ENCODE data around the gene LAMA2.

The LAMA2 gene

DNA sequence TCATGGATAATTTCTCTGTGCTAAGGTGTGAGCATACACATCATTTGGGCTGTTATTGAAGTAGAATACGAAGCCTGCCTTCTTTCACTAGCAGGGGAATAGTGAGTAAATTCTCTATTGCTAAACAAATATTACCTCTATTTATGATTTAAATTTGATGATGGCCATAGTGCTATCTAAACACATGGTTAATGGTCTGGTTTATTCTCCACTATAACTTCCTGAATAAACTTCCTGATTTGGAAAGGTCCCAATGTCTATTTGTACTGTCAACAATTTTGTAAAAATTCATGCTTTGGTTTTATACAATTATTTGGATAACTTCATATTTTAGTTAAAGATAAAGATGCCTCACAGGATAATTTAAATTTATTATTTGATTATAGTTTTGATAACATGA, 426.2 kb downstream of the LAMA2 start:
- TF ChIP-seq POLR2A (IDR thresholded peaks at IDR 0.05; ENCODE audit: low read length) (no peak), GATA1 (IDR thresholded peaks at IDR 0.05; ENCODE audit: low read depth, low read length) (no peak)
- no peak for DNase-seq

DNA sequence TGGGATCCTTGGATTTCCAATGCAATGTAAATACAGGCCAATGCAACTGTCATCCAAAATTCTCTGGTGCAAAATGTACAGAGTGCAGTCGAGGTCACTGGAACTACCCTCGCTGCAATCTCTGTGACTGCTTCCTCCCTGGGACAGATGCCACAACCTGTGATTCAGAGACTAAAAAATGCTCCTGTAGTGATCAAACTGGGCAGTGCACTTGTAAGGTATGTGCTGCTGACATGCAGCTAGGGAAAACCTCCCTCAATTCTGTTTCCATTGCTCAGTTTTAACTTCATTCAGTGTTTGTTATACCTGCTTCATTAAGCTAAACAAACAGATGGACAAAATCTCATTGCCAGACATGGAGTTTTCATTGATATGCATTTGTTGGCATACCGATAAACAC, 429.9 kb downstream of the LAMA2 start:
- TF ChIP-seq GATA1 (IDR thresholded peaks at IDR 0.05; ENCODE audit: low read depth, low read length), result no peak
- DNase-seq, result no peak

DNA sequence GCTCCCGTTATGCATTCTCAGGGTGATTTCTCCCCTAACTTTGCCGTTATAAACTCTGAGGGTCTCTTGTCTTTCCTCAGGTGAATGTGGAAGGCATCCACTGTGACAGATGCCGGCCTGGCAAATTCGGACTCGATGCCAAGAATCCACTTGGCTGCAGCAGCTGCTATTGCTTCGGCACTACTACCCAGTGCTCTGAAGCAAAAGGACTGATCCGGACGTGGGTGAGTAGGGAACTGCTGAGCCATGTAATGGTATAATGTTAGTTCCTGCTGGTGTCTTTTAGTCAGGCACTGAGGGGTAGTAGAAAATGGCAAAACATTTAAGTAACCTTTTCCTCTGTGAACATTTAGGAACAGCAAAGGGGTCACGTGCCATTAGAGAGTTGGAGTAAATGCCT, 431.6 kb downstream of the LAMA2 start:
- TF ChIP-seq GATA1 (IDR thresholded peaks at IDR 0.05; ENCODE audit: low read depth, low read length) (no peak), POLR2A (IDR thresholded peaks at IDR 0.05; ENCODE audit: low read length) (no peak)
- no peak for DNase-seq

DNA sequence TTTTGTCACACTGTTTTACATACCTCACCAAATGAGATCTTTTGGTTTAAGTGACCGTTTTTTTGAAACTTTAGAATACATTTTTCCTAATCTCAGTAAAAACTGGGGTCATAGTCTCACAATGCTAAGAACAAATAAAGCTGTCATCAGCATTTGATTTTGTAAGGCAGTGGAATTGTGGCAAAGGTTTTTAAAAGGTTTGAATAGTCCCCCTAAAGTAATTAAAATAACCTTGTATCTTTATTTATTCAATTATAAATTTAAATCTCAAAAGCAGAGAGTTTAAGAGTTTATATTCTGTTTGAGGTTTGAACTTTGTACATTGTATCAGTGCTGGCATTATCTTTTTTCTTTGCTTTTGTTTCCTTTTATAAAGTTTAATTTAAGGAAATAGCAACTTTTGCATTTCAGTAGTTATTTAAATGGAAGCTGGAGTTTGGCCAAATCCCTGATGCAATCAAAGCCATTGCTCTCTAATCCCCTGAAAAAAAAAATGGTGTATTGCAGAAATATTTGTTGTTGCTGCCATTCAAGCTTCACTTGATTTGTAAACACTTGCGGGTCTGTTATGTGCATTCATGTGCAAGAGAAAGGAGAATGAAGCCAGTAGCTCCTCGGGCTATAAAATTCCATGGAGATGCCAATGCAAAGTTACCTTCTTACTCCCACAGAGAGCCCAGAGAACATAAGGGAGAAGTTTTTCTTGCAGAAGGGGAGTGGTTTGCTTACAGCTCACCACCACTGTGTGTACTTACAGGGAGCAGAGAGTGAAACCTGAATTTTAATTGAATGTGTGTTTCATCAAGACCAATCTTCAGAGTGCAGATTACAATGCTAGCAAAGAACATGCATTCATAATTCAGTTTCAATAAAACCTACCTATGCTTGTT, 435.2 kb downstream of the LAMA2 start:
- TF ChIP-seq GATA1 (IDR thresholded peaks at IDR 0.05; ENCODE audit: low read depth, low read length), result no peak
- TF ChIP-seq POLR2A (IDR thresholded peaks at IDR 0.05; ENCODE audit: low read length), result no peak
- no peak for DNase-seq

DNA sequence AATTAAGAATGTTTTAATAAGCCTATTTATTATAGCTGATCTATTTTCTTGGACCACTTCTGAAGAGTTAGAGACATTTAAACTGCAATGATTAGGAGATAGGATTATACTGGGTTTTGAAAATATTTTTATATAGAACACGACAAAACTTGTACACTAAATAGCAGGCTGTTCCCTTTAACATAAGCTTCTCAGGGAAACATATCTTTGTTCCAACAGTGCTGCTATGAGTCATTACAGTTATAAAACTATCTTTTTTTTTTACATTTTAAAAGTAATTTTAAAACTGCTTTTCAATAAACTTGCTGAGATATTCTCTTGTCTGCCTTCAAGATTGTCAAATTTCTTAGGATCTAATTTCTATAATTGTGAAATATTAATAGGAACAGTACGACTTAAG, 438.0 kb downstream of the LAMA2 start:
- DNase-seq, result no peak
- no peak for TF ChIP-seq GATA1 (IDR thresholded peaks at IDR 0.05; ENCODE audit: low read depth, low read length)
- no peak for TF ChIP-seq POLR2A (IDR thresholded peaks at IDR 0.05; ENCODE audit: low read length)

DNA sequence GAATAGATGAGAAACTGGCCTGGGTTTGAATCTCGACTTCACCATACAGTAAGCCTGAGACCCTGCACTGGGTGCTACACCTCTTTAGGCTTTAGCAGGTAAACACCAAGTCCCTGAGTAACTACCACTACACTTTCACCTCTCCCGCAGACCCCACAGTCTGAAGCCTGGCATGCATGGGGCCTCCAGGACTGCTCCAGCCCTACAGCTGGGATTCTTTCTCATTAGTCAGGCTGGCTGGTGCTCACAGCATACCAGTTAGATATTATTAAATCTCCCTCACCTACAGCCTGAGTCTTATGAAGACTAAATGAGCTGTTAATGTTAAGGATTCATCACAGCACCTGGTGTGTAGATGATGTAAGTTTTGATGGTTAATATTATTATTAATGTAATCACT, 438.4 kb downstream of the LAMA2 start:
- DNase-seq, result no peak
- TF ChIP-seq POLR2A (IDR thresholded peaks at IDR 0.05; ENCODE audit: low read length) (no peak), GATA1 (IDR thresholded peaks at IDR 0.05; ENCODE audit: low read depth, low read length) (no peak)

DNA sequence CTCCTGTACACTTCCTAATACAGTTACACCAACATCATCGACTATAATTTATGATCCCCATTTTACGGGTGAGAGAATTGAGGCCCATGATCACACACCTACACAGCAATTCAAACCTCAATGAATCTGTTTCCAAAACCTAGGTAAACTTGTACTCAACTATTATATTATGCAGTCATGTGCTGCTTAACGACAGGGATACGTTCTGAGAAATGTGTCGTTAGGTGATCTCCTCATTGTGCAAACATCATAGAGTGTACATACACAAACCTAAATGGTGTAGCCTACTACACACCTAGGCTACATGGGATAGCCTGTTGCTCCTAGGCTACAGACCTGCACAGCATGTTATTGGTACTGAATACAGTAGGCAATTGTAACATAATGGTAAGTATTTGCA, 441.4 kb downstream of the LAMA2 start:
- no peak for DNase-seq
- TF ChIP-seq GATA1 (IDR thresholded peaks at IDR 0.05; ENCODE audit: low read depth, low read length) (no peak), POLR2A (IDR thresholded peaks at IDR 0.05; ENCODE audit: low read length) (no peak)

DNA sequence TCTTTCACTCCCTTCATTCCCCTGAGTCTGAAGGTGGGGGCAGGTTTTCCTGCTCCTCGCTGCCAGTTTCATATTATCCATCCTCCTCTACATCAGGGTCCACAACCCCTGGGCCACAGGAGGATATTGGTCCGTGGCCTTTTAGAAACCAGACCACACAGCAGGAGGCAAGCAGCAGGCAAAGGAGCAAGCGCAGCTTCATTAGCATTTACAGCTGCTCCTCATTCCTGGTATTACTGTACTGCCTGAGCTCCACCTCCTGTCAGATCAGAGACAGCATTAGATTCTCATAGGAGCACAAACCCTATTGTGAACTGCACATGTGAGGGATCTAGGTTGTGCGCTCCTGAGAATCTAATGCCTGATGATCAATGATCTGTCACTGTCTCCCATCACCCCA, 446.7 kb downstream of the LAMA2 start:
- no peak for DNase-seq
- no peak for TF ChIP-seq POLR2A (IDR thresholded peaks at IDR 0.05; ENCODE audit: low read length)
- no peak for TF ChIP-seq GATA1 (IDR thresholded peaks at IDR 0.05; ENCODE audit: low read depth, low read length)

DNA sequence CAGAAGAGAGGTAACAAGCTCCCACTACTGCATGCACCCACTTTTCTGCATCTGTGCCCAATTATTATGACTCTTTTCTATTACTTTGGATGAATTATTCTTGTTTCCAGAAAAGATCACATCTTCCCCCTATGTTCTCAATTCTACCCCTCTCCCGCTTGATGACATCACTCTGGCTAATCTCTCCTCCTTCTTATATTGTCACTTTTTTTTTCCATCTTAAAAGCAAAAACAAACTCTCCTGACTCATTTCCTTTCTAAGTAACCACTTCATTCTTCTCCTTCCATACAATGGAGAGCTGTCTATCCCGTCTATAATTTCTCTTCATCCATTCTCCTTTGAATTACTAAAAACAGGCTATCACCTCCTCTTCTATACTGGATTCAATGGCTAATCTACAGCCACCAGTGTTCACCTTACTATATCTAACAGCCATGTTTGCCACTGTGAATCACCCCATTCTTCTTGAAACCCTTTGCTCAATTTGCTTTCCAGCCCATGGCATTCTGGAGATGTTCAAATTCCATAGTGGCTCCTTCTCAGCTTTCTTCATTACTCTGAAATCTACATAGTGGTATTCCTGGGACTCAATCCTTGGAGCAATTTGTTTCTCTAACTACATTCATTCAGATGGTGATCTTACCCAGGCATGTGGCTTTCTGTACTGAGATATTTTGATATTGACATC, 448.7 kb downstream of the LAMA2 start:
- DNase-seq, result no peak
- no peak for TF ChIP-seq GATA1 (IDR thresholded peaks at IDR 0.05; ENCODE audit: low read depth, low read length)

DNA sequence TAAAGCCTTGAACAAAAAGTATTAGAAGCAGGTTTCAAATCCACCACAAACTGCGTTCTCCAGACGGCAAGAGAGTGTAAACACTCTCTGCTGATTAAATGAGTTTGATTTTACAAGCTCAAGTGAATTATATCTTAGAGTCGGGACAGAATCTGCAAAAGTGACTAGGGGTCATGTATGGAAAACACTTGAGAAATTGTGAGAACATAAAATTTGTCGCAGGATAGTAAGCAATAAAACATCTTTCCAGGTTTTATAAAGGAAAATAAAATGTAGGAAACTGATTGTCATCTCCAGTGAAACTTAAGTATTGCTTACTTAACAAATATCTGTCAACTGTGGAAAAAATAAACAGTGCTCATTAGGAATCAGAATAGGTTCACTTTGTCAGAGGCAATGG, 452.9 kb downstream of the LAMA2 start:
- DNase-seq, result no peak
- TF ChIP-seq GATA1 (IDR thresholded peaks at IDR 0.05; ENCODE audit: low read depth, low read length) (no peak), POLR2A (IDR thresholded peaks at IDR 0.05; ENCODE audit: low read length) (no peak)

DNA sequence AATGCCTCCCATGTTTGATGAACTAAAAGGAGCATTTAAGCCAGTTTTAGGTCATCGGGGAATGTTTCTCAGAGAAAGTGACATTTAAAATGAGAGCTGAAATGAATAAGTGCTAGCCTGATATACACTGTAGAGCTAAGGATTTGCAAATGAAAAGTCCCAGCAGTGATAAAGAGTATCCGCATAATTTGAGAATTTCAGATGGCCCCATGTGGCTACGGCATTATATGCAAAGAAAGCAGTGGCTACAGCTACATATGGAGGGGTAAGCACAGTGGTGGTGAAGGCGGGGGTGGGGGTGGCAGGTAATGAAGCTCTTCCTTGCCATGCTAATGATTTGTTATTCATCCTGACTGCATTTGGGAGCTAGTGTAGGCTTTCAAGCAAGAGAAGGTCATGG, 455.7 kb downstream of the LAMA2 start:
- TF ChIP-seq POLR2A (IDR thresholded peaks at IDR 0.05; ENCODE audit: low read length), result no peak
- no peak for TF ChIP-seq GATA1 (IDR thresholded peaks at IDR 0.05; ENCODE audit: low read depth, low read length)
- DNase-seq, result no peak

DNA sequence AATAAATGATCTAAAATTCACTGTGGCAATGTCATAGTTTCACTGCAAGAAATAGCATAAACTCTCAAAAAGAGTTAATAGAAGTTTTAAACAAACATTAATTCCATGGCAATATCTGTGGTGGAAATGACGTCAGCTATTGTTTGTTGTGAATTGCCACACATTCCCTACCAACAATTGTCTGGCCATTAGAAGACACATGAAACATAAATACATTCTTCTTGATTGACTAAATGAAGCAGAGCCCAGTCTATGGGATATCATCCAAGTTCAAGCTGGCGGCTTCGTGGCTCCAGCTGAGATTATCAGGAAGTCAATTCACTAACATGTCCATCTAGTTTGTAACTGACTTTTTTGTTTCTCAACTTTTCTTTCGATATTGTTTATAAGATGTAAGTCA, 458.0 kb downstream of the LAMA2 start:
- DNase-seq, result no peak
- no peak for TF ChIP-seq POLR2A (IDR thresholded peaks at IDR 0.05; ENCODE audit: low read length)
- TF ChIP-seq GATA1 (IDR thresholded peaks at IDR 0.05; ENCODE audit: low read depth, low read length), result no peak

DNA sequence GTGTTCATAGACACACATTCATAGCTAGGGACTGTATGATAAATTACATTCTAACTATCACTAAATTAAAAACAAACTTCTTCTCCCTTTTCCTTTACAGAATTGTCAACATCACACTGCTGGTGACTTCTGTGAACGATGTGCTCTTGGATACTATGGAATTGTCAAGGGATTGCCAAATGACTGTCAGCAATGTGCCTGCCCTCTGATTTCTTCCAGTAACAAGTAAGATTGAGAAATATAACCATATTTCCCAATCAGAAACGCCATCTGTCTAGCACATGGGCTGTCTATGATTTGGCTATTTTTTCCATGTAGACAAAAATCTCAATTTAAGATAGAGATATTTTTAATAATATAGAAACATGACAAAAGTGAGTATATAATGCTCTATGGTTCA, 459.3 kb downstream of the LAMA2 start:
- TF ChIP-seq GATA1 (IDR thresholded peaks at IDR 0.05; ENCODE audit: low read depth, low read length) (no peak), POLR2A (IDR thresholded peaks at IDR 0.05; ENCODE audit: low read length) (no peak)
- DNase-seq, result no peak

DNA sequence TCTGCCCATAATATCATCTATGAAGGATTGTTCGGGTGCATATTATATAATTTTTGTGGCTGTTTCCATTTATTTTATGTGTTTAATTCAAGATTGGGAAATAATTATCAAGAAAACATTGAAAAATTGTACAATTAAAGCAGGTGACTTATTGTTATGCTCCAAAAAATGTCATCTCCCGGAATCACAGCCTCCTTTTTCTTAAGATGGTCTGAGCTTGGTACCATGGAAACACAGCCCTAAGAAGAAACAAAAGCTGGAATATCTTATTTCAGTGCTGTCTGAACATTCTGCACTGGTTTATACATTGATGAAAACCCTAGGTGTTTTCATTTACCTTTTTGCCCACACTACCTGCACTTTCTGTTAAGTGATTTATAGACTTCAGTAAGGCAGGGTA, 459.9 kb downstream of the LAMA2 start:
- no peak for DNase-seq
- TF ChIP-seq GATA1 (IDR thresholded peaks at IDR 0.05; ENCODE audit: low read depth, low read length), result no peak
- TF ChIP-seq POLR2A (IDR thresholded peaks at IDR 0.05; ENCODE audit: low read length), result no peak

DNA sequence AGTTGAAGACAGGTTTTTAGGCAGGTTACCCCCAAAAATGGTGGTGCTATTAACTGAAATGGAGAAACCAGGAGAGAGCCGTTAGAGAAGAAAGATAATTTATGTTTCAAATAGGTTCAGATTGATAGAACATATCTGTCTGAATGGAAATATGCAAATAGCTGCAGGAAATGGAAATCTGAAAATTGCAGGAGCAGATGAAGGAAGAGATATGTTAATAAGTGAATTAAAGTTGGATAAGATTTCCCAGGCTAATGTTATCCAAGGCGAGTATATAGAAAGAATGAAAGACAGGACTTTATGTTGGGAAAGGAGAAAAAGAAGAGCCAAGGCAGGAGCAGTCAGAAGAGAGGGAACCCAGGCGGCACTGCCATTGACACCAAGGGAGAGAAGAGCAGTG, 461.4 kb downstream of the LAMA2 start:
- no peak for DNase-seq
- no peak for TF ChIP-seq POLR2A (IDR thresholded peaks at IDR 0.05; ENCODE audit: low read length)
- no peak for TF ChIP-seq GATA1 (IDR thresholded peaks at IDR 0.05; ENCODE audit: low read depth, low read length)

All from erythroblast (primary cell).